Keratinocyte (primary cell): ENCODE data around the gene DNM1L. TPM values are rescaled to one million over a fixed set of nuclear protein-coding genes. Genes with fewer than 3 reads are reported as not detected.

ENCODE experiments used
- DNase-seq: peaks from one replicate; pipeline ENCODE4 v3.0.0-alpha.2; 2011; ENCODE audit warnings: low read depth, missing footprints, low spot score
- FAIRE-seq: peaks from 2 replicates; lab custom pipeline; 2011; peaks lifted over from hg19 to GRCh38; lab: Jason Lieb, UNC
- H2AFZ ChIP-seq: 2 replicates; pipeline ENCODE4 v1.6.0; 2012; ENCODE audit warnings: low read length, control low read depth, inconsistent platforms; ENCODE audit not compliant: control insufficient read depth
- H3K27ac ChIP-seq: 2 replicates; pipeline ENCODE4 v1.5.1; 2011; ENCODE audit warnings: low read length; ENCODE audit not compliant: control insufficient read depth, insufficient read depth
- H3K27me3 ChIP-seq: 3 replicates; pipeline ENCODE4 v1.6.0; 2011; ENCODE audit warnings: low read length; ENCODE audit not compliant: control insufficient read depth, insufficient read depth; ENCODE audit errors: extremely low read depth
- H3K36me3 ChIP-seq, 2 experiments: 2 replicates in 1 of 2; 3 replicates in 1 of 2; pipeline ENCODE4 v1.5.1; 2011; ENCODE audit warnings: low read length in 2 of 2, mild to moderate bottlenecking in 1 of 2; ENCODE audit not compliant: control insufficient read depth in 2 of 2, insufficient read depth in 2 of 2; ENCODE audit errors: extremely low read depth in 1 of 2
- H3K4me1 ChIP-seq: 3 replicates; pipeline ENCODE4 v1.5.1; 2011; ENCODE audit warnings: low read length; ENCODE audit not compliant: control insufficient read depth, insufficient read depth; ENCODE audit errors: extremely low read depth
- H3K4me2 ChIP-seq: 3 replicates; pipeline ENCODE4 v1.6.0; 2011; ENCODE audit warnings: low read depth, low read length; ENCODE audit not compliant: control insufficient read depth, insufficient read depth; ENCODE audit errors: extremely low read depth
- H3K4me3 ChIP-seq, 3 experiments: fragments of 200-600 bp in 1 of 3; sonication (generic) in 1 of 3; 2 replicates in 2 of 3; 3 replicates in 1 of 3; pipeline ENCODE4 v1.5.1; 2011 to 2016; ENCODE audit warnings: low read length in 3 of 3, mild to moderate bottlenecking in 3 of 3, control low read depth in 2 of 3, inconsistent platforms in 1 of 3, low read depth in 1 of 3, mixed read lengths in 1 of 3, mixed run types in 1 of 3, moderate library complexity in 1 of 3; ENCODE audit not compliant: control insufficient read depth in 2 of 3, insufficient read depth in 2 of 3; ENCODE audit errors: extremely low read depth in 1 of 3
- H3K79me2 ChIP-seq: 2 replicates; pipeline ENCODE4 v1.6.0; 2012; ENCODE audit warnings: low read length; ENCODE audit not compliant: control insufficient read depth, insufficient read depth
- H3K9ac ChIP-seq: 3 replicates; pipeline ENCODE4 v1.6.0; 2011; ENCODE audit warnings: low read length; ENCODE audit not compliant: control insufficient read depth, insufficient read depth; ENCODE audit errors: extremely low read depth
- H3K9me1 ChIP-seq: 3 replicates; pipeline ENCODE4 v1.6.0; 2011; ENCODE audit warnings: low read length; ENCODE audit not compliant: control insufficient read depth, insufficient read depth; ENCODE audit errors: extremely low read depth
- H3K9me3 ChIP-seq: 2 replicates; pipeline ENCODE4 v1.5.1; 2012; ENCODE audit warnings: low read depth, low read length; ENCODE audit not compliant: control insufficient read depth
- H4K20me1 ChIP-seq: 3 replicates; pipeline ENCODE4 v1.6.0; 2011; ENCODE audit warnings: low read length; ENCODE audit not compliant: control insufficient read depth, insufficient read depth; ENCODE audit errors: extremely low read depth
- CTCF ChIP-seq, 3 experiments: IDR thresholded peaks in 1 of 3; conservative IDR thresholded peaks in 1 of 3; optimal IDR thresholded peaks in 1 of 3; 2 replicates in 2 of 3; 3 replicates in 1 of 3; pipeline versions ENCODE3 to v1.5.1; 2011; ENCODE audit warnings: low read length in 3 of 3, mild to moderate bottlenecking in 3 of 3, moderate library complexity in 2 of 3, control low read depth in 1 of 3, inconsistent platforms in 1 of 3; ENCODE audit not compliant: insufficient read depth in 2 of 3; ENCODE audit errors: extremely low read depth in 1 of 3
- EZH2 ChIP-seq: IDR thresholded peaks from one replicate; pipeline ENCODE4 v1.6.1; 2012; ENCODE audit warnings: inconsistent platforms, mild to moderate bottlenecking, low read length, moderate library complexity
- dilution Hi-C: fragments of 300-500 bp; cut with MboI; formaldehyde crosslinking; loops from one replicate; pipeline ENCODE4 v1.7.0; 2020; ENCODE audit warnings: low sequenced_read_pairs; ENCODE audit not compliant: extremely low pct_ligation_motif_present
- polyA plus RNA-seq, 5 experiments: library from polyadenylated mRNA; depleted of rRNA in 3 of 5; stranded (reverse) in 3 of 5; stranded (forward) in 1 of 5; unstranded in 1 of 5; fragments of >200 nt; gene quantifications; 1 replicate in 1 of 5; 2 replicates in 3 of 5; 3 replicates in 1 of 5; pipeline versions ENCODE4 v1.2.1 to v1.2.3, GENCODE V29; 2011 to 2012; ENCODE audit warnings: missing spikeins in 2 of 5, low read depth in 1 of 5, low replicate concordance in 1 of 5

Gene DNM1L
- polyA plus RNA-seq, 1 donor (not counting 4 experiments of a cell fraction or from before 2014, with no cell fraction given) = 115 TPM

GRCh38 chr12:32755654-32756475 is 76.8 kb downstream of the DNM1L start, which contains the start of gene YARS2:
Gene YARS2, minus strand, starts transcription at chr12:32755897. Its CDS starts 23 bp downstream, at chr12:32755874.
- peaks cover 18% of the 10 kb centered on the region for H3K4me1 ChIP-seq
- DNase-seq (peak; percentile 91), FAIRE-seq (peak; percentile 99)
- H3K9ac ChIP-seq = peak within 1 kb of the TSS; percentile 96
- H3K9me1 ChIP-seq = no peaks in the 10 kb centered on the region
- H3K27me3 ChIP-seq = no peaks in the 10 kb centered on the region
- H3K79me2 ChIP-seq = peaks cover 33% of the 10 kb centered on the region
- H2AFZ ChIP-seq = peak within 1 kb of the TSS; percentile 78
- dilution Hi-C loops = no loop called here
- H3K9me3 ChIP-seq = no peaks in the 10 kb centered on the region
- peak within 1 kb of the TSS; percentile 49 to 90 (median 52) for H3K4me3 ChIP-seq
- H3K4me2 ChIP-seq = peak within 1 kb of the TSS; percentile 61
- H3K36me3 ChIP-seq = peaks cover 4 to 20% of the 10 kb centered on the region in 2 experiments
- no peaks in the 10 kb centered on the region for H4K20me1 ChIP-seq
- peak within 1 kb of the TSS; percentile 93 for H3K27ac ChIP-seq
- TF ChIP-seq CTCF (optimal IDR thresholded peaks at IDR 0.05 in 1 of 3, IDR thresholded peaks at IDR 0.05 in 1 of 3, conservative IDR thresholded peaks at IDR 0.05 in 1 of 3; ENCODE audit: extremely low read depth in 1 of 3, insufficient read depth in 2 of 3, low read length in 3 of 3) (peak; percentile 55 to 88 (median 82)), EZH2 (no peak)

GRCh38 chr12:32756476-32757066 is 77.5 kb downstream of the DNM1L start:
- Histone ChIP-seq H3K27me3 (no peaks in the 10 kb centered on the region), H2AFZ (peak overlapping the region; percentile 56), H3K9me1 (no peaks in the 10 kb centered on the region), H3K4me1 (peaks cover 18% of the 10 kb centered on the region), H3K9ac (peak overlapping the region; percentile 96), H4K20me1 (no peaks in the 10 kb centered on the region), H3K4me3 (peak overlapping the region in 1 of 3 experiments; percentile 52), H3K79me2 (peaks cover 29% of the 10 kb centered on the region), H3K9me3 (no peaks in the 10 kb centered on the region), H3K4me2 (peak overlapping the region; percentile 61), H3K36me3 (peaks cover 3 to 15% of the 10 kb centered on the region in 2 experiments), H3K27ac (peak overlapping the region; percentile 93)
- TF ChIP-seq CTCF (optimal IDR thresholded peaks at IDR 0.05 in 1 of 3, IDR thresholded peaks at IDR 0.05 in 1 of 3, conservative IDR thresholded peaks at IDR 0.05 in 1 of 3; ENCODE audit: extremely low read depth in 1 of 3, insufficient read depth in 2 of 3, low read length in 3 of 3) (no peak), EZH2 (no peak)
- dilution Hi-C loops = no loop called here
- FAIRE-seq (no peak), DNase-seq (no peak)
